Neural cell (in vitro differentiated cells): Measurements from ENCODE around the gene C14orf119. TPM values are rescaled to one million over a fixed set of nuclear protein-coding genes. Genes with fewer than 3 reads are reported as not detected.

Experiments
- H2AFZ ChIP-seq: fragments of 200-600, 300-800 bp; sonication (generic), shearing (Covaris generic); 2 replicates; pipeline ENCODE4 v1.6.0; 2014; ENCODE audit warnings: low read depth, mild to moderate bottlenecking, antibody characterized with exemption, low read length, moderate library complexity
- H3F3A ChIP-seq: fragments of 200-600 bp; shearing (Covaris generic); 2 replicates; pipeline ENCODE4 v1.6.1; 2016; ENCODE audit warnings: mild to moderate bottlenecking, moderate library complexity, mixed read lengths, antibody characterized with exemption, low read length; ENCODE audit not compliant: insufficient read depth, poor library complexity, severe bottlenecking
- H3K27ac ChIP-seq: fragments of 200-600, 300-800 bp; sonication (generic), shearing (Covaris generic); 2 replicates; pipeline ENCODE4 v1.5.1; 2014; ENCODE audit warnings: mild to moderate bottlenecking, low read length, moderate library complexity
- H3K27me3 ChIP-seq: fragments of 300-800, 200-600 bp; sonication (generic), shearing (Covaris generic); 2 replicates; pipeline ENCODE4 v1.6.0; 2014; ENCODE audit warnings: mild to moderate bottlenecking, low read depth, low read length, moderate library complexity; ENCODE audit not compliant: insufficient read depth
- H3K36me3 ChIP-seq: fragments of 300-800, 200-600 bp; sonication (generic), shearing (Covaris generic); 2 replicates; pipeline ENCODE4 v1.5.1; 2014; ENCODE audit warnings: mild to moderate bottlenecking, antibody characterized with exemption, low read length, moderate library complexity; ENCODE audit not compliant: insufficient read depth
- H3K4me2 ChIP-seq: fragments of 300-800, 200-600 bp; sonication (generic), shearing (Covaris generic); 2 replicates; pipeline ENCODE4 v1.6.0; 2014; ENCODE audit warnings: mild to moderate bottlenecking, low read length
- H3K4me3 ChIP-seq: fragments of 300-800, 200-600 bp; sonication (generic), shearing (Covaris generic); 2 replicates; pipeline ENCODE4 v1.5.1; 2014; ENCODE audit warnings: mild to moderate bottlenecking, low read length, moderate library complexity
- H3K79me2 ChIP-seq: fragments of 200-600 bp; shearing (Covaris generic); replicated peaks from 2 replicates; pipeline ENCODE4 v1.6.0; 2014; ENCODE audit warnings: mild to moderate bottlenecking, low read length, moderate library complexity; ENCODE audit not compliant: insufficient read depth
- H3K9ac ChIP-seq: fragments of 300-800, 200-600 bp; sonication (generic), shearing (Covaris generic); 2 replicates; pipeline ENCODE4 v1.6.1; 2016; ENCODE audit warnings: mild to moderate bottlenecking, low read length, mixed read lengths
- H3K9me2 ChIP-seq: fragments of 200-600 bp; shearing (Covaris generic); 2 replicates; pipeline ENCODE4 v1.6.1; 2016; ENCODE audit warnings: mild to moderate bottlenecking, low read length, mixed read lengths; ENCODE audit not compliant: insufficient read depth
- H3K9me3 ChIP-seq: fragments of 200-600, 300-800 bp; sonication (generic), shearing (Covaris generic); 2 replicates; pipeline ENCODE4 v1.6.1; 2016; ENCODE audit warnings: mild to moderate bottlenecking, mixed run types, low read length, moderate library complexity, mixed read lengths
- H4K20me1 ChIP-seq: fragments of 200-600 bp; shearing (Covaris generic); 2 replicates; pipeline ENCODE4 v1.6.1; 2016; ENCODE audit warnings: mild to moderate bottlenecking, mixed run types; ENCODE audit not compliant: insufficient read depth
- CTCF ChIP-seq: fragments of 450-650 bp; IDR thresholded peaks from 2 replicates; pipeline ENCODE4 v1.5.1; 2014; ENCODE audit warnings: antibody characterized with exemption, mild to moderate bottlenecking, moderate library complexity; ENCODE audit not compliant: poor library complexity, severe bottlenecking
- EP300 ChIP-seq: fragments of 450-650 bp; conservative IDR thresholded peaks from 2 replicates; pipeline ENCODE4 v1.6.1; 2014; ENCODE audit warnings: antibody characterized with exemption, mild to moderate bottlenecking, moderate library complexity; ENCODE audit not compliant: poor library complexity, severe bottlenecking
- EZH2 ChIP-seq: fragments of 200-600, 300-800 bp; shearing (Covaris generic), sonication (generic); IDR thresholded peaks from 2 replicates; pipeline ENCODE4 v1.6.1; 2014; ENCODE audit warnings: antibody characterized with exemption, low read length, borderline replicate concordance, mild to moderate bottlenecking; ENCODE audit not compliant: insufficient read depth, poor library complexity, severe bottlenecking
- MXI1 ChIP-seq: fragments of 450-650 bp; conservative IDR thresholded peaks from 2 replicates; pipeline ENCODE4 v1.6.1; 2014; ENCODE audit warnings: antibody characterized with exemption, mild to moderate bottlenecking; ENCODE audit not compliant: poor library complexity, severe bottlenecking
- POLR2AphosphoS5 ChIP-seq: IDR thresholded peaks from 2 replicates; pipeline ENCODE4 v1.6.1; 2012
- RAD21 ChIP-seq: fragments of 450-650 bp; conservative IDR thresholded peaks from 2 replicates; pipeline ENCODE4 v1.6.1; 2014; ENCODE audit warnings: antibody characterized with exemption, mild to moderate bottlenecking, moderate library complexity
- SMC3 ChIP-seq: fragments of 450-650 bp; conservative IDR thresholded peaks from 2 replicates; pipeline ENCODE4 v1.6.1; 2014; ENCODE audit warnings: antibody characterized with exemption, mild to moderate bottlenecking, moderate library complexity; ENCODE audit not compliant: poor library complexity
- TAF1 ChIP-seq: IDR thresholded peaks from 2 replicates; pipeline ENCODE4 v1.6.1; 2012; ENCODE audit warnings: low read depth
- polyA plus RNA-seq: library from polyadenylated mRNA; depleted of rRNA; stranded (reverse); fragments of >200 nt; gene quantifications from 2 replicates; pipeline ENCODE4 v1.2.3, GENCODE V29; 2014
- TF ChIP-seq, protein P1 (sequence below): IDR thresholded peaks from 2 replicates; pipeline ENCODE4 v1.6.1; 2012; ENCODE audit warnings: borderline replicate concordance

C14orf119 gene
- polyA plus RNA-seq, 1 donor from 2014 or later: 26.4 TPM

GRCh38 chr14:23078692-23079116 lies 16.6 kb upstream of the C14orf119 start:
- Histone ChIP-seq H3K79me2 (no peaks in the 10 kb centered on the region), H2AFZ (no peak overlapping the region), H4K20me1 (no peaks in the 10 kb centered on the region), H3F3A (no peaks in the 10 kb centered on the region), H3K9me3 (no peaks in the 10 kb centered on the region), H3K27ac (no peak overlapping the region), H3K9me2 (no peaks in the 10 kb centered on the region), H3K36me3 (peaks cover 19% of the 10 kb centered on the region), H3K4me3 (no peak overlapping the region), H3K9ac (no peak overlapping the region), H3K4me2 (no peak overlapping the region), H3K27me3 (no peaks in the 10 kb centered on the region)
- TF ChIP-seq MXI1 (no peak), TAF1 (no peak), RAD21 (no peak), EZH2 (no peak), POLR2AphosphoS5 (no peak), SMC3 (no peak)
- TF ChIP-seq, protein P1, sequence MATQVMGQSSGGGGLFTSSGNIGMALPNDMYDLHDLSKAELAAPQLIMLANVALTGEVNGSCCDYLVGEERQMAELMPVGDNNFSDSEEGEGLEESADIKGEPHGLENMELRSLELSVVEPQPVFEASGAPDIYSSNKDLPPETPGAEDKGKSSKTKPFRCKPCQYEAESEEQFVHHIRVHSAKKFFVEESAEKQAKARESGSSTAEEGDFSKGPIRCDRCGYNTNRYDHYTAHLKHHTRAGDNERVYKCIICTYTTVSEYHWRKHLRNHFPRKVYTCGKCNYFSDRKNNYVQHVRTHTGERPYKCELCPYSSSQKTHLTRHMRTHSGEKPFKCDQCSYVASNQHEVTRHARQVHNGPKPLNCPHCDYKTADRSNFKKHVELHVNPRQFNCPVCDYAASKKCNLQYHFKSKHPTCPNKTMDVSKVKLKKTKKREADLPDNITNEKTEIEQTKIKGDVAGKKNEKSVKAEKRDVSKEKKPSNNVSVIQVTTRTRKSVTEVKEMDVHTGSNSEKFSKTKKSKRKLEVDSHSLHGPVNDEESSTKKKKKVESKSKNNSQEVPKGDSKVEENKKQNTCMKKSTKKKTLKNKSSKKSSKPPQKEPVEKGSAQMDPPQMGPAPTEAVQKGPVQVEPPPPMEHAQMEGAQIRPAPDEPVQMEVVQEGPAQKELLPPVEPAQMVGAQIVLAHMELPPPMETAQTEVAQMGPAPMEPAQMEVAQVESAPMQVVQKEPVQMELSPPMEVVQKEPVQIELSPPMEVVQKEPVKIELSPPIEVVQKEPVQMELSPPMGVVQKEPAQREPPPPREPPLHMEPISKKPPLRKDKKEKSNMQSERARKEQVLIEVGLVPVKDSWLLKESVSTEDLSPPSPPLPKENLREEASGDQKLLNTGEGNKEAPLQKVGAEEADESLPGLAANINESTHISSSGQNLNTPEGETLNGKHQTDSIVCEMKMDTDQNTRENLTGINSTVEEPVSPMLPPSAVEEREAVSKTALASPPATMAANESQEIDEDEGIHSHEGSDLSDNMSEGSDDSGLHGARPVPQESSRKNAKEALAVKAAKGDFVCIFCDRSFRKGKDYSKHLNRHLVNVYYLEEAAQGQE: no peak

- H3K27ac ChIP-seq: no peak overlapping the region
- no peaks in the 10 kb centered on the region for H4K20me1 ChIP-seq
- H3F3A ChIP-seq: no peaks in the 10 kb centered on the region
- no peaks in the 10 kb centered on the region for H3K27me3 ChIP-seq
- no peak overlapping the region for H3K4me2 ChIP-seq
- H3K9me3 ChIP-seq: no peaks in the 10 kb centered on the region
- H3K9ac ChIP-seq: no peak overlapping the region
- no peaks in the 10 kb centered on the region for H3K79me2 ChIP-seq
- no peak overlapping the region for H3K4me3 ChIP-seq
- H3K9me2 ChIP-seq: no peaks in the 10 kb centered on the region
- no peak overlapping the region for H2AFZ ChIP-seq
- peaks cover 19% of the 10 kb centered on the region for H3K36me3 ChIP-seq
- TF ChIP-seq EP300 (no peak), RAD21 (no peak), POLR2AphosphoS5 (no peak)
Observed at GRCh38 chr14:23079716-23080115, 15.6 kb upstream of the C14orf119 start.

- Histone ChIP-seq H4K20me1 (no peaks in the 10 kb centered on the region), H3K4me3 (no peak overlapping the region), H3K9ac (no peak overlapping the region), H3K27me3 (no peaks in the 10 kb centered on the region), H2AFZ (no peak overlapping the region), H3K36me3 (peaks cover 19% of the 10 kb centered on the region), H3K9me3 (no peaks in the 10 kb centered on the region), H3F3A (no peaks in the 10 kb centered on the region), H3K27ac (no peak overlapping the region), H3K9me2 (no peaks in the 10 kb centered on the region), H3K79me2 (no peaks in the 10 kb centered on the region), H3K4me2 (no peak overlapping the region)
- TF ChIP-seq SMC3: no peak
- no peak for TF ChIP-seq TAF1
- no peak for TF ChIP-seq RAD21
- no peak for TF ChIP-seq MXI1
- TF ChIP-seq EZH2: no peak
- no peak for TF ChIP-seq CTCF
- TF ChIP-seq, protein P1: no peak
Observed at GRCh38 chr14:23080474-23080873, 14.8 kb upstream of the C14orf119 start.
